ENCODE results near the gene PAX5. TPM values are rescaled to one million over a fixed set of nuclear protein-coding genes. Genes with fewer than 3 reads are reported as not detected.

PAX5 gene
- polyA plus RNA-seq, 3 donors = 0.03 to 0.15 TPM; not detected in 1

GRCh38 chr9:36906492-36906891 lies 127.6 kb downstream of the PAX5 start:
- no peak for TF ChIP-seq CTCF (IDR thresholded peaks at IDR 0.05)

GRCh38 chr9:36905101-36906066 lies 128.7 kb downstream of the PAX5 start:
- Histone ChIP-seq H3K27me3 (ENCODE audit: control insufficient read depth in 2 of 2, insufficient read depth in 2 of 2, low read length in 2 of 2) (peaks cover 3 to 9% of the 10 kb centered on the region in 2 donors), H3K9me3 (replicated peaks in 1 of 2; ENCODE audit: control insufficient read depth in 1 of 2, insufficient read depth in 1 of 2, low read length in 2 of 2) (no peaks in the 10 kb centered on the region), H2AFZ (ENCODE audit: insufficient read depth, low read depth, low read length, poor library complexity, severe bottlenecking) (no peak overlapping the region), H3K79me2 (ENCODE audit: insufficient read depth, low read length) (no peaks in the 10 kb centered on the region), H3K9ac (ENCODE audit: insufficient read depth, low read length, poor library complexity, severe bottlenecking) (no peak overlapping the region), H3K4me3 (replicated peaks in 1 of 3; ENCODE audit: low read depth in 2 of 3, low read length in 3 of 3) (no peak overlapping the region), H3K27ac (ENCODE audit: low read depth in 1 of 2, low read length in 2 of 2) (no peak overlapping the region), H3K36me3 (replicated peaks in 1 of 2; ENCODE audit: control insufficient read depth in 1 of 2, insufficient read depth in 2 of 2, low read length in 2 of 2) (no peaks in the 10 kb centered on the region), H3K4me1 (ENCODE audit: control insufficient read depth in 1 of 2, insufficient read depth in 2 of 2, low read length in 2 of 2) (no peaks in the 10 kb centered on the region), H3K4me2 (replicated peaks; ENCODE audit: extremely low read depth, low read length, poor library complexity, severe bottlenecking) (no peak overlapping the region), H4K20me1 (ENCODE audit: insufficient read depth, low read length) (no peaks in the 10 kb centered on the region)
- peak overlapping the region in 1 of 7 donors; percentile 63 for H3K27ac Mint-ChIP-seq
- no peaks in the 10 kb centered on the region for H3K4me1 Mint-ChIP-seq
- H3K27me3 Mint-ChIP-seq (ENCODE audit: low read depth in 3 of 3) = peaks cover 11 to 51% (median 25%) of the 10 kb centered on the region in 3 donors
- H3K36me3 Mint-ChIP-seq = no peaks in the 10 kb centered on the region
- TF ChIP-seq CTCF (IDR thresholded peaks at IDR 0.05) = no peak
- peaks cover 0 to 2% (median 0%) of the 10 kb centered on the region in 7 donors for H3K9me3 Mint-ChIP-seq
- intact Hi-C loops (cut with micrococcal nuclease) = no loop called here
- peak overlapping the region in 1 of 2 donors; percentile 11 for H3K4me3 Mint-ChIP-seq
- DNase-seq = no peak
- WGBS (ENCODE audit: insufficient coverage) = 90% methylated on average over 6 of the region's 10 CpGs

More at GRCh38 chr9:36906492-36906891, 127.6 kb downstream of the PAX5 start:
- H3K4me3 ChIP-seq (replicated peaks in 1 of 3; ENCODE audit: low read depth in 2 of 3, low read length in 3 of 3) = no peak overlapping the region
- H2AFZ ChIP-seq (ENCODE audit: insufficient read depth, low read depth, low read length, poor library complexity, severe bottlenecking) = no peak overlapping the region
- H3K4me2 ChIP-seq (replicated peaks; ENCODE audit: extremely low read depth, low read length, poor library complexity, severe bottlenecking) = no peak overlapping the region
- no peaks in the 10 kb centered on the region for H4K20me1 ChIP-seq (ENCODE audit: insufficient read depth, low read length)
- no peaks in the 10 kb centered on the region for H3K36me3 Mint-ChIP-seq
- H3K36me3 ChIP-seq (replicated peaks in 1 of 2; ENCODE audit: control insufficient read depth in 1 of 2, insufficient read depth in 2 of 2, low read length in 2 of 2) = no peaks in the 10 kb centered on the region
- no peaks in the 10 kb centered on the region for H3K4me1 Mint-ChIP-seq
- no peak overlapping the region for H3K27ac ChIP-seq (ENCODE audit: low read depth in 1 of 2, low read length in 2 of 2)
- H3K9me3 ChIP-seq (replicated peaks in 1 of 2; ENCODE audit: control insufficient read depth in 1 of 2, insufficient read depth in 1 of 2, low read length in 2 of 2) = no peaks in the 10 kb centered on the region
- peaks cover 0 to 4% (median 0%) of the 10 kb centered on the region in 7 donors for H3K9me3 Mint-ChIP-seq
- WGBS (ENCODE audit: insufficient coverage) = 81% methylated on average over 4 of the region's 6 CpGs
- H3K27ac Mint-ChIP-seq = no peak overlapping the region
- H3K4me3 Mint-ChIP-seq = peak overlapping the region in 1 of 2 donors; percentile 41
- peaks cover 3 to 9% of the 10 kb centered on the region in 2 donors for H3K27me3 ChIP-seq (ENCODE audit: control insufficient read depth in 2 of 2, insufficient read depth in 2 of 2, low read length in 2 of 2)
- no peak overlapping the region for H3K9ac ChIP-seq (ENCODE audit: insufficient read depth, low read length, poor library complexity, severe bottlenecking)
- intact Hi-C loops (cut with micrococcal nuclease) = no loop called here
- no peaks in the 10 kb centered on the region for H3K79me2 ChIP-seq (ENCODE audit: insufficient read depth, low read length)
- peaks cover 16 to 51% (median 24%) of the 10 kb centered on the region in 3 donors for H3K27me3 Mint-ChIP-seq (ENCODE audit: low read depth in 3 of 3)
- H3K4me1 ChIP-seq (ENCODE audit: control insufficient read depth in 1 of 2, insufficient read depth in 2 of 2, low read length in 2 of 2) = no peaks in the 10 kb centered on the region
- no peak for DNase-seq
